ENCODE data around the gene INTS4.
"Not testable (repeated sequence)": the region's sequence is repeated elsewhere in the genome, so short reads cannot be mapped to it uniquely, and the experiment has no call there.

The INTS4 gene

GRCh38 chr11:78023426-78023825 lies 29.0 kb upstream of the INTS4 start:
- DNase-seq: peak in 1 of 2 experiments; percentile 34

DNA sequence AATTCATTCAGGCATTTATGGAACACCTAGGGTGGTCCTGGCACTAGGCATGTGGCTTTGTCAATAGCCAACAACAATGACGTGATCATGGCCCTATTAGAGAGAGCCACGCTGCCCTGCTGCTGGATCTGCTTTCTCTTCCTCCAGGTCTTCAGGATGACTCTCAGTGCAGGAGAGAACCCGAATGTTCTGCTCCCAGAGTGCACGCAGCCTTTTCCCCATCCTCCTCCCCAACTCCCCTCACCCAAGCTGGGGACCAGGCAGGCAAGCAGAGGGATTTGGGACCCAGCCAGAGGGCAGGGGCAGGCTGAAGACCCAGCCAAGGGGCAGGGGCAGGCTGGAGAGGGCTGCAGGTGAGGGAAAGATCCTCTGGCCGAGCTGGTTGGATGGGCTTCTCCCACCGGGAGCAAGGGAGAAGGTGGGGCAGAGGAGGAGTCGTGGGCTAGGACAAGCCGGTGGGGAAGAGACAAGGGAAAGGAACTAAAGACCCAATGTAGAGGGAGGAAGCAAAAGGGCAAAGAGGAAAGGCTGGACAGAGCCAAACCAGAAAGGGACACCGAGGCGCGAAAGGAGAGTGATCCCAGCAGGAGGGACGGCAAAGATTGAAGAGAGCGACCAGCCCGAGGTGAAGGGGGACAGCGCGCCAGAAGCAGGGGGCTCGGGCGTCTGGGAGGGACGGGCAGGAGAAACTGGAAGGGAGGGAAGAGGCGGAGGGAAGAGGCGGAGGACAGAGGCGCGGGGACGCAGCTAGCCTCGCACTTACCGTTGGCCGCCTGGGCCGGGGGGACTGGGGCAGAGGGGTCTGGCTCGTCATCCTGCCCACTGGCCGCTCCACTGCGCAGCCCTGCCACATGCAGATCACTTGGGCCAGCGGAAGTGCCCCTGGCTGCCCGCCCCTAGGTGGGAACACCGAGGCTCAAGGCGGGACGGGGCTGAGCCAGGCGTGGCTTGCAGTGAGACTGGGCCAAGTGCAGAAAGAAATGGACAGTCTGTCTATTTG lies 28.2 kb upstream of the INTS4 start, which contains the start of gene KCTD14:
TSS of gene KCTD14 (minus strand) at position 880 of the 1,000 bp plus-strand sequence. CDS start at position 853, 27 bp downstream.
- peak; percentile 68 to 84 for DNase-seq

DNA sequence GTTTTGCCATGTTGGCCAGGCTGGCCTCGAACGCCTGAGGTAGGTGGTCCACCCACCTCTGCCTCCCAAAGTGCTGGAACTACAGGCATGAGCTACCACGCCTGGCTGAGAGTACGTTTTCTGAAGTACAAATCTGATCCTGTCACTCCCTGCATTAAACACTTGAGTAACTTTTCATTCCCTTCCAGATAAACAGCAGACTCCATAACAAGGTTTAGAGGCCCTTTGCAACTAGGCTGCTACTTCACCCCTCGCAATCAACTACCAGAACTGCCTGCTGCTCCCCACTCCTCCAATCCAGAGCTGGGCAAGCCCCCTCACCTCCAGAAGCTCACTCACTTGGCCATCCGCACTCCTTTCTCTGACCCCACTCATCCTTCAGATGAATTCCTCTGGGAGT lies 27.1 kb upstream of the INTS4 start:
- no peak for DNase-seq

- no peak for DNase-seq
These were observed 25.8 kb upstream of the INTS4 start for GRCh38 chr11:78020246-78020645.

DNA sequence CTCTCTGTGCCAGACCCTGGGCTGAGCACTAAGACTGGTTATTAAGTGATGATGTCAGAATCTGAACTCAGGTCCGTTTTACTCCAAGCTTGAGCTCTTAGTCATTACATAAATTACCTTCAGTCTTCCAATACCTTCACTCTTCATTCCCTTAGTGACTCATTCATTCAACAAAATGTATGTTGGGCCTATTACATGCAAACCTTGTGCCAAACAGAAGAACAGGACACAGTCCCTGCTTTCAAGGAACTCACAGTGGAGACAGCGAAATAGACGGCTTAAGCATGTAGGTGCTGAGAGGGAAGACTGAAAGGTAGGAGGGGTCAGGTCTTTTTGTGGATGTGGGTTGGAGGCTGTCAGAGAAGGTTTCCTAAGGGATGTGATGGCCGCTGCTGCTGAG lies 25.3 kb upstream of the INTS4 start:
- DNase-seq: no peak

- no peak for DNase-seq
These were observed 21.4 kb upstream of the INTS4 start for GRCh38 chr11:78015878-78016277.

- DNase-seq: not testable (repeated sequence)
These were observed 20.6 kb upstream of the INTS4 start for GRCh38 chr11:78014937-78015520.

GRCh38 chr11:78011301-78011700 lies 16.8 kb upstream of the INTS4 start:
- no peak for DNase-seq

- no peak for DNase-seq
These were observed 16.3 kb upstream of the INTS4 start for GRCh38 chr11:78010755-78011154.

- DNase-seq: no peak
These were observed 15.8 kb upstream of the INTS4 start for GRCh38 chr11:78010304-78010703.

- no peak for DNase-seq
These were observed 14.6 kb upstream of the INTS4 start for GRCh38 chr11:78009062-78009461.

- peak; percentile 78 to 81 for DNase-seq
These were observed 5.7 kb upstream of the INTS4 start for GRCh38 chr11:78000193-78000592.

- no peak for DNase-seq
These were observed 5.1 kb upstream of the INTS4 start for GRCh38 chr11:77999446-78000030.

DNA sequence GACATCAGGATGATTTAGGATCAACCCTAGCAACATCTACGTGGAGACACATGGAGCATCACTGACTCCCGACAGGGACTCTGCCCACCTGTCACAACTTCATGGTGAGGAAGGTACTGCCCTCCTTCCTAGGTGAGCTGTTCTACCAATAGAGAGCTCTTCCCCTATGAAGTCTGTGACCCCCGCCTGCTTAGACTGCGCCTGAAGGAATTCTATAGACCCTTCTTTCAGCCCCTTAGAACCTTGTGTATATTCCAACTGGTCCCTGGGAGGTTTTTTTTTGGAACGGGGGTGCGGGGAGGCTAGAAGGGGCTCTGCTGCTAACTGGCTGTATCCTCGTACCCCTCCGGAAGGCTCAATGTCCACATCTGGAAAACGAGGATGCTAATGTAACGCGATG lies 566 bp downstream of the INTS4 start:
- peak in 1 of 2 experiments; percentile 7 for DNase-seq

- no peak for DNase-seq
These were observed 3.5 kb downstream of the INTS4 start for GRCh38 chr11:77990981-77991380.

- DNase-seq: not testable (repeated sequence)
These were observed 8.0 kb downstream of the INTS4 start for GRCh38 chr11:77986456-77986855.

DNA sequence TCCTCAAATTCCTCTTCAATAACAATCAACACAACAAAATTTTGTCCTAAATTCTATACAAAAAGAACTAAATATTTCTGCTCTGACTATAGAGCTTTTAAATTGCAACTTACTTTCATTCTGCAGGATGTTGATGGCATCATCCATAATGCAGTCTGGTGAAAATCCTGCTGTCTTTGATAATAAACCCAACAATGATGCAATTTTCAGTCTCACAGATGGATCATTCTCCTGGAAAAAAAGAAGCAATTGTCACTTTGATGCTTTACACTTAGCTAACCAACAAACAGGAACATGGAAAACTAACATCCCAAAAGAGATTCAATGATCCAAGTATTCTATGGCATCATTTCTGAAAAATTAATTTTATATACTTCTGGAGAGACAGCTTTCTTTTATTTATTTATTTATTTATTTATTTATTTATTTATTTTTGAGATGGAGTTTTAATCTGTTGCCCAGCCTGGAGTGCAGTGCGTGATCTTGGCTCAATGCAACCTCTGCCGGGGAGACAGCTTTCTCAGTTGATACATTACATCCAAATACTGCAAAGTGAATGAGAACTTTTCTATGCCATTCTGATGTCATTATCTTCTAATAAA lies 13.0 kb downstream of the INTS4 start:
- no peak for DNase-seq

GRCh38 chr11:77968337-77968736 lies 26.1 kb downstream of the INTS4 start:
- no peak for DNase-seq

GRCh38 chr11:77967753-77968152 lies 26.7 kb downstream of the INTS4 start:
- DNase-seq: peak in 1 of 2 experiments; percentile 8

DNA sequence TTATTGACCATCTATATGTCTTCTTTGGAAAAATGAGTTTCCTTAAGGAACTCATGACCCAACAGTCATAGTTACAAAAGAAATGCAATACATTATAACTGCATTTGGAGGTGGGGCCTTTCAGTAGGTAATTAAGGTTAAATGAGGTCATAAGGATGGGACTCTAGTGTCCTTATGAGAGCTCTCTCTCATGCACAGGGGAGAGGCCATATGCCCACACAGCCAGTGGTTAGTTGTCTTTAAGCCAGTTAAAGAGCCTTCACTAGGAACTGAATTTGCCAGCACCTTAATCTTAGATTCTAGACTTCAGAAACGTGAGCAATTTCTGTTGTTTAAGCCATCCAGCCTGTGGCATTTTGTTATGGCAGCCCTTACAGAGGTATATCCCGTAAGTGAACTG lies 27.3 kb downstream of the INTS4 start:
- no peak for DNase-seq

DNA sequence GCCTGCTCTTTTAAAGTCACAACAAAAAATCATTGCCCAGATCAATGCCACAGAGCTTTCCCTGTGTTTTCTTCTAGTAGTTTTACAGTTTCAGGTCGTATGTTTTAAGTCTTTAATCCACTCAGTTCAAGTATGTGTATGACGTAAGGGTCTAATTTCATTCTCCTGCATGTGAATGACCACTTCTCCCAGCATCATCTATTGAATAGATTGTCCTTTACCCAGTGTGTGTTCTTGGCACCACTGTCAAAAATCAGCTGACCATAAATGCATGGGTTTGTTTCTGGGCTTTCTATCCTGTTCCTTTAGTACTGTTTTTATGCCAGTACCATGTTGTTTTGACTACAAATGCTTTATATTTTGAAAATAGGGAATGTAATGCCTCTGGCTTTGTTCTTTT lies 28.1 kb downstream of the INTS4 start:
- no peak for DNase-seq

GRCh38 chr11:77959434-77959833 lies 35.0 kb downstream of the INTS4 start:
- DNase-seq: no peak

DNA sequence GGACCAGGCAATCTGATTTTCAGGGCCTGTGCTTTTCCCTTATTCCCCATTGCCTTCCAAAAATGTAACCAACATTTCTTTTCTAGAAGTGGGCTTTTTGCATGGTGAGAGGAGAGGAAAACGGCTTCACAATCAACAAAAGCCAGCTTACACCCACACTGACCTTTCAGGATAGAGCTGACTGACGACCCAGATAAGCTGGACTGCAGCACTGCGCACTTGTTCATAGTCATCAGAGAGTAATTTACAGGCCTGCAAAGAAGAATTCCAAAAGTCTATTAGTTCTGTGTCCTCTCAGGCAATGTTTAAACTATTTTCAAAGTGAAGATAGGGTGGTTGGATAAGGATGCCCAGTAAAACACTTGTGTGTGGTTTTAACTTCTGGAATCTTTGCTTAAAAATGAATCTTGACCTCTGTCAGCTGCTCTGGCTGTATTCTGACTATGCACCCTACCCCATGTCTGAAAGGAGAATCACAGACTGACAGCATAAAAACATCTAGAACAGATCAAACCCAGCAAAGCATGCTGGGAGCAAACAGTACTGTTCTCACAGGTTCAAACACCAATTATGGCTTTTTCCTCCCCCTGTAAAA lies 35.8 kb downstream of the INTS4 start:
- not testable (repeated sequence) for DNase-seq
